GM18499 (cell line): ENCODE measurements around the gene ROBO2.

Experiments
- ATAC-seq: cut with Tn5 transposase; IDR thresholded peaks from one replicate; pipeline ENCODE4 v1.9.1; 2021; ENCODE audit warnings: moderate number of reproducible peaks; ENCODE audit not compliant: insufficient read depth, unreplicated experiment

Gene ROBO2

GRCh38 chr3:77052051-77052501 lies 12.2 kb downstream of the ROBO2 start:
- no peak for ATAC-seq

DNA sequence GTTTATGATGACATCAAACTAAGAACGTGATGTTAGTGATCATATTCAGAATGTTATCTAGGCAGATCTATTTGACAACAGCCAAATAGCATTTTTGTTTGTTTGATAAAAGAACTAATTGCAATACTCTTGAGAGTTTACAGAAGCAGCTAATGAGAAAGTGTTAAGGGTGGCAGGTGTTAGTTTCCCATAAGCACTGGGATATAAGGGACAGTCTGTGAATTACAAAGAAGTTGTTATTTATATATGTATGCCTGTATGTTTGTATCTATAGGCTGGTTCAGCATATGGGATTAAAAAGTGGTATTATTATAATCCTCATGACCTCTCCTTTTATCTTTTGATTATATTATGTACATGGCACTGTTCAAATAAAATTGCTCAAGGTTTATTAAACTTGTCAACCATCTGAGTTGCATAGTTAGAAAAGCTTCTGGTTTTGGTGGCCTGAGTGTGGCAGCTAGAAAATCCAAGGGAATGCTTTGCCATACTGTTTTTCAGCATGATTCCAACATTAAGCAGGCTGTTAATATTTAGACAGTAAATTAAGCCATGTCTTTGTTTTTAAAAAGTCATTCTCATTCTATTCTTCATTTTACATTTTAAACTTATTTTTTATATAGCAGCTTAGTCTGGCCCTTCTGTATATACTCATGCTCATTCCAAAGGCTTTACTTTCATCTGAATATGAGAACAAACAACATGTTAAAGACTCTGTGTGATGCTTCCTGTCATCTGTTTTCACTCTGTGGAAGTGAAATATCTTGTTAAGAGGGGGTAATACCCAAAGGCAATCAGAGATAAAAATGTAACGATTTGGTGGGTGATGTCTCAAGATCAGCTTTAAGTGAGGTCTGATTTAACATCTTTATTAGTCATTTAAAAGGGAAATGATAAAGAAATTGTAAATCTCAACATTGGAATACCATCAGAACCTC lies 13.1 kb downstream of the ROBO2 start:
- no peak for ATAC-seq

DNA sequence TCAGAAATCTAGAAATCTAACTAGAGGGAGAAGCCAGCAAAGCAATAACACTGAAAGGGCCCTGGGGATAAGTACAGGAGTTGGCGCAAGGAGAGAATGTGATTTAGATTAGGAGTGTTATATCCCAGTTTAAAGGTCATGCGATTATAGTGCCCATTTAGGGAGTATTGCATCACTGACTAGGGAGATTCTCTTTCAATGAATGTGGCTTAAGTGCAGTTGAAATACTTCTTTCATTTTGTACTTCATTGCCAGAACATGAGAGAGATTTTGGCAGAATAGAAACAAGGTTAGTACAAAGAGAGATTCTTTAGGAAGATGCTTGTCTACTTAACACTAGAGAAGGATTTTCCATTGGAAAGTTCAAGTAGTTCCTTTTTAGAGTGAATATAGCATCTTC lies 13.9 kb downstream of the ROBO2 start:
- ATAC-seq: no peak

- ATAC-seq: no peak
Measured at GRCh38 chr3:77055841-77056341, 16.0 kb downstream of the ROBO2 start.

- ATAC-seq: no peak
Measured at GRCh38 chr3:77059354-77059753, 19.5 kb downstream of the ROBO2 start.

DNA sequence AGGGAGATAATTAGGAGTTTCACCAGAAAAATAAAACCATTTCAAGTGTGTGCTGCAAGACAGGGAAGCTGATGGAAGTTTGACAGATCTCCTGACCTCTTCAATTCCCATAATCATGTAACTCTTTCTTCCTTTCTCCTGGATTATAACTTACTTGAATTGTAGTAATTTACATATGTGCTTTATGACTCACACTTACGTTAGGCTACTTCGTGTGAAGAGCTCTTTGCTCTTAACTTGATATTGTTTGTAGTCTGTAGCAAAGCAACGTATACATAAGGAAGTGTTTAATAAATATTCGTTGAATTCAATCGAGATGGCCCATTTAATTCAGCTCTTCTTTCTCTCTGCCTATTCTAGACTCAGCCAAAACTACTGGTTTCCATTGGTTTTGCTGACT lies 23.5 kb downstream of the ROBO2 start:
- ATAC-seq: no peak

GRCh38 chr3:77065750-77066149 lies 25.9 kb downstream of the ROBO2 start:
- ATAC-seq: no peak

DNA sequence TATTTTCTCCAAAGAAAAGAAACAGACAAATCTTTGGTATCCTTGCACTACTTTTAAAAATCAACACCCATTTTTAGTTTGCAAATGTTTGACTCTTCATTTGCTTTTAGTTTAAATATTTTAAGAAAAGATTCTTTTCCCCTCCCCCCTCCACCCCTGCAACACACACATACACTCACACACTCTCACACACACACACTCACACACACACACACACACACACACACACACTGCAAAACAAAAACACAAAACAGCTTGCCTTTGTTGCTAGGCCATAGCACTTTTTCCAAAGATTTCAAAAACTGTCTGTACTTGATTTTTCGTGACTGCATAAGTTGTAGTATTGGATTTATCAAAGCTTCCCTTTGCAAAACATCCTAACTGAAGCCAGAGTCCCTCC lies 26.9 kb downstream of the ROBO2 start:
- no peak for ATAC-seq

- ATAC-seq: no peak
Measured at GRCh38 chr3:77068808-77069207, 28.9 kb downstream of the ROBO2 start.

DNA sequence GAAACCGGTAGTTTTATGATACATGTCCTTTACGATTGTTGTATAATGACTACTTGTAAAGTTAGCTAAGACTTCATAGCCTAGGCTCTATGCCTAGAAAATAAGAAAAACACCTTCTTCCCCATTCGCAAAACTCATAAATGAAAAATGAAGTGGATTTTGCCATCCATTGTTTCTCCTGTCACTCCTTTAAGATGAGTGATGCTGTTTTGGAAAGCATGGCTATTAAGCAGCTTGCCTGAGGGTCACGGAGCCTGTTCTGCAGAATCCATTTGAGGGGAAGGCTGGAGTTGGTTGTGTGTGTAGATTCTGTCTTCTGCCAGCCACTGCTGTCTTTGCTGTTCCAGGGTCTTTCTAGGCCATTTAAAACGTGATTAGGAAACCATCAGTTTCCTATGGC lies 31.5 kb downstream of the ROBO2 start:
- ATAC-seq: no peak

- ATAC-seq: no peak
Measured at GRCh38 chr3:77071809-77072208, 31.9 kb downstream of the ROBO2 start.

GRCh38 chr3:77072232-77072631 lies 32.3 kb downstream of the ROBO2 start:
- ATAC-seq: no peak

GRCh38 chr3:77078279-77078678 lies 38.4 kb downstream of the ROBO2 start:
- ATAC-seq: no peak

- no peak for ATAC-seq
Measured at GRCh38 chr3:77079988-77080610, 40.2 kb downstream of the ROBO2 start.

- no peak for ATAC-seq
Measured at GRCh38 chr3:77081240-77081661, 41.4 kb downstream of the ROBO2 start.

DNA sequence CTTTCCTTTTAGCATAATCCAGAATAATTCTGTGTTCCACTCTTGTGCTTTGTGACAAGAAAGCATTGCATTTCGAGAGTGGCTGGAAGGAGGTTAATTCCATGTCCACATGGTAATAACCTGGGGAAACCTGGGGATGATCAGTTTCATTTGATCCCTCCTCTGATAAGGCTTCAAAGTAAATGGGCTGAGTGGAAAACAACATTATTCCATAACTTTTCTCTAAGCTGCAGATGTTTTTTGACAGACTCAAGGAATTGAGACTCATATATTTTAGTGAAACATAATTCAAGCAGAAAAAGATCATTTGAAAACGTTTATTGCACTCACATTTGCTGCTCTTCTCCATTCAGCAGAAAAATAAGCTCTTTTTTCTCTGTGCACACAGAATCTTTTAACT lies 44.6 kb downstream of the ROBO2 start:
- ATAC-seq: no peak

GRCh38 chr3:77086408-77086807 lies 46.5 kb downstream of the ROBO2 start:
- ATAC-seq: no peak

GRCh38 chr3:77091809-77092208 lies 51.9 kb downstream of the ROBO2 start:
- no peak for ATAC-seq

- ATAC-seq: no peak
Measured at GRCh38 chr3:77093101-77093500, 53.2 kb downstream of the ROBO2 start.

DNA sequence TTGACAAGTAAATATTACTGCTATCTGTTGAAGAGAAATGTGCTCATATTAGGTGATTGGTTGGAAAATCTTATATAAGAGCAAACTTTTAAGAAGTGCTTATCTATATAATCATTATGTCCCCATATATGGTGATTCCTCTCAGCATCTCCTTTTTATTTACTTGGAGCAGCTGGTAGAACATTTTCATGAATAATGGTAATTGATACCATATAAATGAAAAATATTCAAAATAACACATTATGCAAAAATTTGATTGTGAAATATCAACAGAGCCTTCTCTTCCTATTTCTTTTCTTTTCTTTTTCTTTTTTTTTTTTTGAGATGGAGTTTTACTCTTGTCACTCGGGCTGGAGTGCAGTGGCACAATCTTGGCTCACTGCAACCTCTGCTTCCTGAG lies 56.2 kb downstream of the ROBO2 start:
- ATAC-seq: no peak
